HEK293T (cell line): ENCODE results near the gene EYA4.

Source experiments
- ARNT ChIP-seq: fragments of 450-650 bp; IDR thresholded peaks from 2 replicates; pipeline ENCODE4 v1.6.1; 2017; ENCODE audit warnings: mild to moderate bottlenecking
- CTBP1 ChIP-seq: fragments of 450-650 bp; IDR thresholded peaks from 2 replicates; pipeline ENCODE4 v1.6.1; 2016; ENCODE audit warnings: borderline replicate concordance
- NFRKB ChIP-seq: fragments of 450-650 bp; IDR thresholded peaks from 2 replicates; pipeline ENCODE4 v1.6.1; 2016; ENCODE audit warnings: mild to moderate bottlenecking, moderate library complexity
- SUZ12 ChIP-seq: fragments of 450-650 bp; IDR thresholded peaks from 2 replicates; pipeline ENCODE4 v1.6.1; 2016; ENCODE audit warnings: mild to moderate bottlenecking

GRCh38 chr6:133313068-133313467 is 71.9 kb downstream of the EYA4 start:
- TF ChIP-seq ARNT (no peak), CTBP1 (no peak), NFRKB (no peak), SUZ12 (no peak)
